CD4-positive, alpha-beta memory T cell (primary cell): Measurements from ENCODE around the gene EFCAB12. TPM values are rescaled to one million over a fixed set of nuclear protein-coding genes. Genes with fewer than 3 reads are reported as not detected.

ENCODE experiments used
- CTCF ChIA-PET: fragments of 350-600 bp; sonication (Branson Sonifier 250); formaldehyde crosslinking; loops from one replicate; lab custom pipeline; 2021; ENCODE audit warnings: inconsistent platforms; ENCODE audit not compliant: partially characterized antibody; lab: Charles Lee
- POLR2A ChIA-PET: fragments of 350-600 bp; sonication (Branson Sonifier 250); formaldehyde crosslinking; loops from one replicate; lab custom pipeline; 2021; ENCODE audit not compliant: partially characterized antibody; lab: Charles Lee
- DNase-seq, 5 donors: peaks; one replicate each; pipeline versions ENCODE4 v3.0.0 to v3.0.0-alpha.2; 2020 to 2022; ENCODE audit warnings: mixed read lengths in 1 of 5
- H3K27ac ChIP-seq: one replicate; pipeline ENCODE4 v1.7.0; 2013; ENCODE audit warnings: low read depth, low read length
- H3K27me3 ChIP-seq: 2 replicates; pipeline ENCODE4 v1.7.0; 2013; ENCODE audit warnings: mild to moderate bottlenecking, low read length, moderate library complexity; ENCODE audit not compliant: insufficient read depth
- H3K36me3 ChIP-seq: 2 replicates; pipeline ENCODE4 v1.7.0; 2013; ENCODE audit warnings: mild to moderate bottlenecking, low read length, moderate library complexity; ENCODE audit not compliant: insufficient read depth
- H3K4me1 ChIP-seq: 2 replicates; pipeline ENCODE4 v1.7.0; 2013; ENCODE audit warnings: mild to moderate bottlenecking, low read length, moderate library complexity; ENCODE audit not compliant: insufficient read depth
- H3K4me3 ChIP-seq, 2 donors: one replicate each; pipeline ENCODE4 v1.7.0; 2013; ENCODE audit warnings: low read length in 2 of 2, mild to moderate bottlenecking in 1 of 2
- H3K9me3 ChIP-seq, 2 donors: one replicate each; pipeline ENCODE4 v1.7.0; 2013; ENCODE audit warnings: low read length in 2 of 2, control low read depth in 1 of 2; ENCODE audit not compliant: control insufficient read depth in 1 of 2
- H3K27ac Mint-ChIP-seq, 7 donors: one replicate each; pipeline ENCODE4 v1.8.0; 2020 to 2021; ENCODE audit warnings: mixed read lengths in 7 of 7, mild to moderate bottlenecking in 6 of 7, inconsistent platforms in 3 of 7, moderate library complexity in 3 of 7
- H3K27me3 Mint-ChIP-seq, 2 donors: one replicate each; pipeline ENCODE4 v1.8.0; 2020 to 2021; ENCODE audit warnings: mixed read lengths in 2 of 2
- H3K36me3 Mint-ChIP-seq, 2 donors: one replicate each; pipeline ENCODE4 v1.8.0; 2020 to 2021; ENCODE audit warnings: mixed read lengths in 2 of 2, inconsistent platforms in 1 of 2, mild to moderate bottlenecking in 1 of 2
- H3K4me1 Mint-ChIP-seq, 4 donors: one replicate each; pipeline ENCODE4 v1.8.0; 2020 to 2021; ENCODE audit warnings: mixed read lengths in 4 of 4, mild to moderate bottlenecking in 1 of 4
- H3K4me3 Mint-ChIP-seq, 8 donors: one replicate each; pipeline ENCODE4 v1.8.0; 2020 to 2021; ENCODE audit warnings: mixed read lengths in 8 of 8, mild to moderate bottlenecking in 7 of 8, moderate library complexity in 6 of 8, inconsistent platforms in 3 of 8
- H3K9me3 Mint-ChIP-seq, 8 donors: one replicate each; pipeline ENCODE4 v1.8.0; 2020 to 2021; ENCODE audit warnings: mixed read lengths in 8 of 8, mild to moderate bottlenecking in 5 of 8, inconsistent platforms in 3 of 8, moderate library complexity in 1 of 8
- intact Hi-C: fragments of 100-400 bp; cut with micrococcal nuclease; formaldehyde crosslinking; loops from one replicate; pipeline ENCODE4 v1.15.1; 2023
- polyA plus RNA-seq, 2 donors: library from polyadenylated mRNA; unstranded; fragments of 300-500 nt; fragmentation: Illumina TruSeq; gene quantifications; one replicate each; pipeline ENCODE4 v1.2.3, GENCODE V29; 2021
- total RNA-seq, 2 experiments: library from RNA; stranded (reverse); gene quantifications; one replicate each; pipeline ENCODE4 v1.2.3, GENCODE V29; 2021

EFCAB12 gene
- total and polyA plus RNA-seq, 4 experiments from 2014 or later, result 0.09 to 1.6 (median 1.5) TPM; not detected in 1

DNA sequence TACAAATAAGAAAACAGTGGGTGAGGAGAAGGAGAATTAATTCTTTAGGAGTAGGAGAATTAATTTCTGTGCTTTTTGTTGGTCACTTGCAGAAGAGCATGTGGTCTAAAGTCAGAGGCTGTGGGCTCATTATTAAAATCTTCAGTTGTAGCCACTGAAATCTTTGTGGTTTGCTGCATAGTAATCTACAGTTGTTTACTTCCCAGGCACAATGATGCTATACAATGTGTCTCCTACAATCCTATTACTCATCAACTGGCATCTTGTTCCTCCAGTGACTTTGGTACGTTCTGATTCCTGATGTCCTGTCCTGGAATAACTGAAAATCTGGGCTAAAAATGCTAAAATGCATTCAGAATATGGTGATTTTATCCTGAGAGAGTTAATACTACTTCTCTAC is 32.6 kb upstream of the EFCAB12 start:
- no peak for DNase-seq
- peaks cover 0 to 14% (median 2%) of the 10 kb centered on the region in 4 donors for H3K4me1 Mint-ChIP-seq
- peaks cover 12 to 23% of the 10 kb centered on the region in 2 donors for H3K36me3 Mint-ChIP-seq
- intact Hi-C loops, result no loop called here
- Histone ChIP-seq H3K27me3 (no peaks in the 10 kb centered on the region), H3K9me3 (no peaks in the 10 kb centered on the region), H3K4me1 (no peaks in the 10 kb centered on the region), H3K27ac (no peak overlapping the region), H3K4me3 (no peak overlapping the region), H3K36me3 (no peaks in the 10 kb centered on the region)
- ChIA-PET POLR2A (no interaction called here), CTCF (no interaction called here)
- no peaks in the 10 kb centered on the region for H3K27me3 Mint-ChIP-seq
- peak overlapping the region in 1 of 7 donors; percentile 15 for H3K27ac Mint-ChIP-seq
- H3K9me3 Mint-ChIP-seq, result peaks cover 0 to 2% (median 0%) of the 10 kb centered on the region in 8 donors
- H3K4me3 Mint-ChIP-seq, result no peak overlapping the region

DNA sequence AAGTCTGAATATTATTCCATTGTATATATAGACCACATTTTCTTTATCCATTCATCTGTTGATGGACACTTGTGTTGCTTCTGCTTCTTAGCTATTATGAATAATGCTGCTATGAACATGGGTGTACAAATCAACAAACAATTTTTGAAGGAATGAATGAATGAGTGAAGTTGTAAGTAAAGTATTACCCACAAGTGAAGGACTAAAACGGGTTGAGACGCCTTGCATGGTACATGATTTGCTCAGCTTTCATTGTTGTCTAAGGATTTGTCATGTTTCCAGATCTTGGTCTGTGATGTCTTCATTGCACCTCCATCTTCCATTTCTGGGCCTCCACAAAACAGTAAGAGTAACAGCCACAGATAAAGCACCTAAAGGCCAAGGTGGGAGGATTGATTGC is 32.1 kb upstream of the EFCAB12 start:
- no peak overlapping the region for H3K27ac ChIP-seq
- CTCF ChIA-PET, result no interaction called here
- no peaks in the 10 kb centered on the region for H3K27me3 Mint-ChIP-seq
- H3K36me3 ChIP-seq, result no peaks in the 10 kb centered on the region
- H3K36me3 Mint-ChIP-seq, result peaks cover 15 to 27% of the 10 kb centered on the region in 2 donors
- no peaks in the 10 kb centered on the region for H3K9me3 ChIP-seq
- H3K4me1 ChIP-seq, result no peaks in the 10 kb centered on the region
- H3K4me3 Mint-ChIP-seq, result no peak overlapping the region
- intact Hi-C loops, result no loop called here
- peaks cover 0 to 2% (median 0%) of the 10 kb centered on the region in 8 donors for H3K9me3 Mint-ChIP-seq
- H3K27ac Mint-ChIP-seq, result peak overlapping the region in 1 of 7 donors; percentile 15
- H3K27me3 ChIP-seq, result no peaks in the 10 kb centered on the region
- H3K4me1 Mint-ChIP-seq, result peaks cover 0 to 14% (median 2%) of the 10 kb centered on the region in 4 donors
- POLR2A ChIA-PET, result no interaction called here
- H3K4me3 ChIP-seq, result no peak overlapping the region
- DNase-seq, result no peak

DNA sequence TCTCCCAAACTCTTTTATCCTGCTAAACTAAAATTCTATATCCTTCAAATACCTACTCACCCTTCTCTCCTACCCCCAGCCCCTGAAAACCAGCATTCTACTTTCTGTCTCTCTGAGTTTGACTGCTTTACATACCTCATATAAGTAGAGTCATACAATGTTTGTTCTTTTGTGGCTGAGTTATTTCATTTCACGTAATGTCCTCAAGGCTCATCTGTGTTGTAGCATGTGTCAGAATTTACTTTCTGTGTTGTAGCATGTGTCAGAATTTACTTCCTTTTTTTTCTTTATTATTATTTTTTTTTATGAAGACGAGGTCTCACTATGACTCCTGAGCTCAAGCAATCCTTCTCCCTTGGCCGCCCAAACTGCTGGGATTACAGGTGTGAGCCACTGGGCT is 31.7 kb upstream of the EFCAB12 start:
- Histone ChIP-seq H3K36me3 (no peaks in the 10 kb centered on the region), H3K9me3 (no peaks in the 10 kb centered on the region), H3K27me3 (no peaks in the 10 kb centered on the region), H3K4me3 (no peak overlapping the region), H3K4me1 (no peaks in the 10 kb centered on the region), H3K27ac (no peak overlapping the region)
- H3K27ac Mint-ChIP-seq, result peak overlapping the region in 5 of 7 donors; percentile 10 to 94 (median 48)
- ChIA-PET CTCF (no interaction called here), POLR2A (no interaction called here)
- peaks cover 0 to 2% (median 0%) of the 10 kb centered on the region in 8 donors for H3K9me3 Mint-ChIP-seq
- peaks cover 0 to 14% (median 2%) of the 10 kb centered on the region in 4 donors for H3K4me1 Mint-ChIP-seq
- intact Hi-C loops, result no loop called here
- peaks cover 15 to 28% of the 10 kb centered on the region in 2 donors for H3K36me3 Mint-ChIP-seq
- H3K27me3 Mint-ChIP-seq, result no peaks in the 10 kb centered on the region
- no peak overlapping the region for H3K4me3 Mint-ChIP-seq
- DNase-seq, result no peak

DNA sequence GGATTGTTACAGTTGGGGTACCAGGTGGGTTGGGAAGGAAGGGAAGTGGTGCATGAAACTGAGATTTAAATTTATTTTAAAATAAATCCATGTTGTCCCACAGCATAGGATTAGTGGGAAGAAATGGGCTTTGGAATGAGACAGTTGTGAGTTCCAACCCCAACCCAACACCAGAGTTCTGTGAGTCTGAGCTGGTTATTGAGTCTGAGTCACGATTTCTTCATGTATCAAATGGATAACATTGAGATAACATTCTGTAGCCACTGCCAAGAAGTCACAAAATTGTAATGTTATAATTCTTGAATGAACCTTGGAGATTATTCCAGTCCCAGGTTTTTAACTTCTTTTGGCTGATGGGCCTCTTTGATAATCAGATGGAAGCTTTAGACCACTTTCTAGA is 25.3 kb upstream of the EFCAB12 start:
- no peaks in the 10 kb centered on the region for H3K4me1 ChIP-seq
- POLR2A ChIA-PET, result no interaction called here
- Mint-ChIP-seq H3K27ac (no peak overlapping the region), H3K4me1 (peaks cover 0 to 8% (median 3%) of the 10 kb centered on the region in 4 donors), H3K4me3 (no peak overlapping the region), H3K9me3 (no peaks in the 10 kb centered on the region), H3K27me3 (no peaks in the 10 kb centered on the region), H3K36me3 (peaks cover 24 to 53% of the 10 kb centered on the region in 2 donors)
- intact Hi-C loops, result no loop called here
- H3K27ac ChIP-seq, result no peak overlapping the region
- H3K9me3 ChIP-seq, result no peaks in the 10 kb centered on the region
- no peak for DNase-seq
- no peak overlapping the region for H3K4me3 ChIP-seq
- H3K27me3 ChIP-seq, result no peaks in the 10 kb centered on the region
- no peaks in the 10 kb centered on the region for H3K36me3 ChIP-seq
- CTCF ChIA-PET, result interaction anchor here (0.8 kb wide), 1 partner anchor 33 kb away, joined by 3 read pairs; no protein-coding TSS in a partner anchor

DNA sequence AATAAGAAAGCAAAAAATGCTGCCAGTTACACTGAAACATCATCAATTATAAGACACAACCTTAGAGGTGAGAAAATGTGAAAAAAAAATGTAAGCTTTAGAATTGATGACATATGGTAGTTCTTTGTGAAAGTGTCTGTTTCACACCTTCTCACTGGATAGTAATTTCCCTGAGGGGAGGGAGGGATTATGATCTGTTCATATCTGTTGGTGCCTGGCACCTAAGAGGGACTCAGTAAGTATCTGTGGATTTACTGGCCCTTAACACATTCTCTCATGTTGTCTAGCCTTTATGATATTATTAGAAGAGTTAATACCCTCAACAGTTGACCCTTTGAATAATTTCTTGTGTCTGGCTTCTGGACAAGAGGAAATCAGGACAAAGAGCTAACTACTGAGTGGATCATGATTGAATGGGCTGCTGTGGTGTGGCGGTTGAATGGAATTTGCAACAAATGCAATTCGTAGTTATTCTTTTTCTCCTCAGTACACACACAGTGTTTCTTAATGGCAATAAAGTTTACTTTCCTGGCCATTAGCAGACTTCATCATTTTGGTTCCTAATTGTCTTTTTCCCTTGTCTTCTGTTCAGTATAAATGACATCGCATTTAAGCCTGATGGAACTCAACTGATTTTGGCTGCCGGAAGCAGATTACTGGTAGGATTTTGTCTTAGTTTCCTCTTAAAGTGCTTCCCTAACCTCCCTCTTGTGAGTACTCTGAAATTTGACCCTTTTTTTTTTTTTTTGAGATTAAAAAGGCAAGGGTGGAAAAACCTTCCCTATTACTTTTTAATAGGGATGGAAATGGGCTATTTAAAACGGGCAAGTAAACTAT is 21.1 kb upstream of the EFCAB12 start:
- Histone ChIP-seq H3K4me3 (no peak overlapping the region), H3K9me3 (no peaks in the 10 kb centered on the region), H3K4me1 (no peaks in the 10 kb centered on the region), H3K27ac (no peak overlapping the region), H3K27me3 (no peaks in the 10 kb centered on the region), H3K36me3 (no peaks in the 10 kb centered on the region)
- peaks cover 19 to 38% of the 10 kb centered on the region in 2 donors for H3K36me3 Mint-ChIP-seq
- H3K9me3 Mint-ChIP-seq, result no peaks in the 10 kb centered on the region
- CTCF ChIA-PET, result no interaction called here
- no peak for DNase-seq
- POLR2A ChIA-PET, result interaction anchor here (1.3 kb wide), 1 partner anchor 10 kb away, joined by 4 read pairs; the partner anchor contains the start of genes IFT122 and MBD4
- intact Hi-C loops, result no loop called here
- H3K4me1 Mint-ChIP-seq, result peaks cover 0 to 4% (median 4%) of the 10 kb centered on the region in 4 donors
- H3K27me3 Mint-ChIP-seq, result no peaks in the 10 kb centered on the region
- no peak overlapping the region for H3K4me3 Mint-ChIP-seq
- no peak overlapping the region for H3K27ac Mint-ChIP-seq

DNA sequence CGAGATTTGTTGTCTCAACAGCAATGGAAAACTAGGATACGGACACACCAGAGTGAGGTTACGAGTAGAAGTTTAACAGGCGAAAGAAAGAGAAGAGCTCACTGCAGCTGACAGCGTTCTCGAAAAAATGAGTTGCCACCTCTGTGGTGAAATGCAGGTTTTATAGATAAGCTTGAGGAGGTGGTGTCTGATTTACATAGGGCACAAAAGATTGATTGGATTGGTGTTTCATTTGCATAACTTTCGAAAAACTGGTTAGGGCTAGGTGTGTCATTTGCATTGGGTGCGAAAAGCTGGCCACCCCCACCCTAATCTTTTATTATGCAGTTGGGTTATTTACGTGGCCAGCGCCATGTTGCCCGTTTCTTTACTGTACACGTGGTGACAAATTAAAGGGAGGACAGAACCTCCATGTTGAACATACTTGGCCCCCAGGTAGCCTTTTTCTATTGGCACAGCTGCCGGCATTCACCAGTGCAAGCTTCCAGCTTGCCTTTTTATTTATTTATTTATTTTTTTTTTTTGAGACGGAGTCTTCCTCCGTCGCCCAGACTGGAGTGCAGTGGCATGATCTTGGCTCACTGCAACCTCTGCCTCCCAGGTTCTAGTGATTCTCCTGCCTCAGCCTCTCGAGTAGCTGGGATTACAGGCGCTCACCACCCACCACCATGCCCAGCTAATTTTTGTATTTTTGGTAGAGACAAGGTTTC is 19.9 kb upstream of the EFCAB12 start:
- no peaks in the 10 kb centered on the region for H3K36me3 ChIP-seq
- no peaks in the 10 kb centered on the region for H3K27me3 ChIP-seq
- H3K9me3 ChIP-seq, result no peaks in the 10 kb centered on the region
- intact Hi-C loops, result no loop called here
- POLR2A ChIA-PET, result no interaction called here
- no peak overlapping the region for H3K27ac ChIP-seq
- Mint-ChIP-seq H3K4me1 (peaks cover 3 to 9% (median 8%) of the 10 kb centered on the region in 4 donors), H3K4me3 (no peak overlapping the region), H3K27me3 (no peaks in the 10 kb centered on the region), H3K9me3 (no peaks in the 10 kb centered on the region), H3K36me3 (peaks cover 17 to 32% of the 10 kb centered on the region in 2 donors), H3K27ac (no peak overlapping the region)
- peaks cover 6% of the 10 kb centered on the region for H3K4me1 ChIP-seq
- no peak for DNase-seq
- CTCF ChIA-PET, result no interaction called here
- H3K4me3 ChIP-seq, result no peak overlapping the region

DNA sequence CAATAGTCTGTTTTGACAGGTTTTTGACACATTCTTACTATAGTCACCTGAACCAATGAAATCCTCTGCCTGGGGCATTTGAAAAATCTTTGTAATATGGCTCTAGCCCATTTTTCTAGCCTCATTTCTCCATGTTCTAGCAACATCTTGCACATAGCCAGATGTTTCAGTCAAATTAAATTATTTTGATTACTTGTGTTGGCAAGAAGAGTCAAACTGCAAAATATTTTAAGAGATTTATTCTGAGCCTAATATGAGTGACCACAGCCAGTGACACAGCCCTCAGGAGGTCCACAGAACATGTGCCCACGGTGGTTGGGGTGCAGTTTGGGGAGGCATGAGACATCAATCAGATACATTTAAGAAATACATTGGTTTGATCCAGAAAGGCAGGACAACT is 18.5 kb upstream of the EFCAB12 start:
- no peaks in the 10 kb centered on the region for H3K9me3 Mint-ChIP-seq
- no peaks in the 10 kb centered on the region for H3K9me3 ChIP-seq
- ChIA-PET POLR2A (no interaction called here), CTCF (interaction anchor here (1.7 kb wide), 1 partner anchor 9 kb away, joined by 3 read pairs; no protein-coding TSS in a partner anchor)
- no peaks in the 10 kb centered on the region for H3K27me3 Mint-ChIP-seq
- H3K36me3 ChIP-seq, result no peaks in the 10 kb centered on the region
- H3K4me1 ChIP-seq, result peaks cover 20% of the 10 kb centered on the region
- no peak for DNase-seq
- H3K27me3 ChIP-seq, result no peaks in the 10 kb centered on the region
- no peak overlapping the region for H3K27ac ChIP-seq
- peaks cover 17 to 22% (median 17%) of the 10 kb centered on the region in 4 donors for H3K4me1 Mint-ChIP-seq
- intact Hi-C loops, result no loop called here
- H3K36me3 Mint-ChIP-seq, result peaks cover 4 to 18% of the 10 kb centered on the region in 2 donors
- H3K4me3 ChIP-seq, result no peak overlapping the region
- H3K4me3 Mint-ChIP-seq, result no peak overlapping the region
- H3K27ac Mint-ChIP-seq, result peak overlapping the region in 1 of 7 donors; percentile 12
